A673 (cell line): Measurements from ENCODE around the gene LRRC2.

Experiments used
- EZH2 ChIP-seq: fragments of 200-600 bp; sonication (generic); IDR thresholded peaks from 2 replicates; pipeline ENCODE4 v1.6.1; 2017; ENCODE audit warnings: borderline replicate concordance, low read depth, mild to moderate bottlenecking, mixed read lengths, antibody characterized with exemption, low read length; ENCODE audit not compliant: poor library complexity, severe bottlenecking
- TF ChIP-seq, protein P1 (sequence below): fragments of 300-800, 200-600 bp; sonication (generic); conservative IDR thresholded peaks from 2 replicates; pipeline ENCODE4 v1.5.1; 2017; ENCODE audit warnings: low read depth, mild to moderate bottlenecking, antibody characterized with exemption, low read length, moderate library complexity, mixed read lengths

DNA sequence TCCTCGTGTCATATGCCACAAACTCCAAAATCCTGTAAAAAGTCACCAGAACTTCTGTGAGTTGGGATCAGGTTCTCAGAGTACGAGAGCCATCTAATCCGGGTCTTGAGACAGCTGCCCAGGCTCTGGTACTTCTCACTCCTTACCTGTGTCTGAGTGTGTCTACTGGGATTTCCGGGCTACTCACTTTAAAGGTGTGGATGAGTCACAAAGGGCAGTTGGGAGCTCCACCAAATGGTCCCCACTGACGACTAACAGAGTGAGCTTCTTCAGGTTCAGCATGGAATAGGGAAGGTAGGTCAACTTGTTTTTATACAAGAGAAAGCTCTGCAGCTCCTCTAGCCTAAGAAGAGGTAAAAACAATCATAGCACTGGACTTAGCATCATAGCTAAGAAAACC, 38.9 kb downstream of the LRRC2 start:
- TF ChIP-seq, protein P1, sequence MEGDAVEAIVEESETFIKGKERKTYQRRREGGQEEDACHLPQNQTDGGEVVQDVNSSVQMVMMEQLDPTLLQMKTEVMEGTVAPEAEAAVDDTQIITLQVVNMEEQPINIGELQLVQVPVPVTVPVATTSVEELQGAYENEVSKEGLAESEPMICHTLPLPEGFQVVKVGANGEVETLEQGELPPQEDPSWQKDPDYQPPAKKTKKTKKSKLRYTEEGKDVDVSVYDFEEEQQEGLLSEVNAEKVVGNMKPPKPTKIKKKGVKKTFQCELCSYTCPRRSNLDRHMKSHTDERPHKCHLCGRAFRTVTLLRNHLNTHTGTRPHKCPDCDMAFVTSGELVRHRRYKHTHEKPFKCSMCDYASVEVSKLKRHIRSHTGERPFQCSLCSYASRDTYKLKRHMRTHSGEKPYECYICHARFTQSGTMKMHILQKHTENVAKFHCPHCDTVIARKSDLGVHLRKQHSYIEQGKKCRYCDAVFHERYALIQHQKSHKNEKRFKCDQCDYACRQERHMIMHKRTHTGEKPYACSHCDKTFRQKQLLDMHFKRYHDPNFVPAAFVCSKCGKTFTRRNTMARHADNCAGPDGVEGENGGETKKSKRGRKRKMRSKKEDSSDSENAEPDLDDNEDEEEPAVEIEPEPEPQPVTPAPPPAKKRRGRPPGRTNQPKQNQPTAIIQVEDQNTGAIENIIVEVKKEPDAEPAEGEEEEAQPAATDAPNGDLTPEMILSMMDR, result no peak
- no peak for TF ChIP-seq EZH2
